Measurements from ENCODE around the gene DLK1. TPM values are rescaled to one million over a fixed set of nuclear protein-coding genes. Genes with fewer than 3 reads are reported as not detected.

DLK1 gene
- total and polyA plus RNA-seq, 7 donors = 0.36 to 1.2 (median 0.46) TPM; not detected in 4

DNA sequence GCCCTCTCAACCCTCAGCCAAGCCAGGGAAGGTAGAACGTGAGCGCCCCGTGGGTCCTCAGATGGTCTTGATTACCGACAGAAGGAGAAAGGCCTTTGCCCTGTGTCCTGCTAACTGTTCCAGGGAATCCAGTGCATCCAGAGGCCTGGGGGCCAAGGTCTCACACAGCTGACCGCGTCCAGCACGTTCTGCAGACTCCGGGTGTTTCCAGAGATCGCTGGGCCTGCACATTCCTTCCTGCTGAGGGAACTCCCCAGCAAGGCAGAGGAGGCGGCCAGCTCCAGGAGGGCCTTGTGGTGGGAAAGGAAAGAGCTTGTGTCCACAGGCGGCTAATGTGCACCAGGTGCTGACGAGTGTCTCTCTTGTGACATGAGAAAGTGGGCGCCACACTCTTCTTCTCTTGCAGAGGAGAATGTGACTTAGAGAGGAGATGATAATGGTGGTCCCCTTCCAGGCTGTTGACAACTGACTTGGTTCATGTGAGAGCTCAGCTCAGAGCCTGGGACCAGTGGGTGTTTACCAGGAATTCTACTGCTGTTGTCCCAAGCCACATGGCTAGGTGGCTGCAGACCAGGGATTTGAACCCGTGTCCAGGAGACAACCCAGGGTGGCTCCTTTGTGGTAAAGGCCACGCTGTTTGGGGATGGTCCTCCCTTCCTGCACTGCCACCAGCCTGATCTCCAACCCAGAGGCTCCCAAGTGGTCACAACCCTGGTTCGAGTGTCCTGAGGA is 46.8 kb upstream of the DLK1 start:
- DNase-seq = peak; percentile 86
- no peaks in the 10 kb centered on the region for H3K9me3 ChIP-seq
- H3K36me3 ChIP-seq = no peaks in the 10 kb centered on the region
- H3K27ac ChIP-seq = peak overlapping the region in 3 of 4 donors; percentile 6 to 75 (median 37)
- H3K4me1 ChIP-seq = peaks cover 0 to 45% (median 39%) of the 10 kb centered on the region in 4 donors
- TF ChIP-seq CTCF (IDR thresholded peaks at IDR 0.05) (peak in 1 of 4 experiments; percentile 12), POLR2AphosphoS5 (IDR thresholded peaks at IDR 0.05) (peak in 1 of 4 donors; percentile 38), POLR2A (IDR thresholded peaks at IDR 0.05) (no peak)
- no peak overlapping the region for H3K4me3 ChIP-seq
- WGBS, 2 donors = 78 to 80% methylated on average over 16 of the region's 16 CpGs
- H3K27me3 ChIP-seq = no peaks in the 10 kb centered on the region
- intact Hi-C loops (cut with DNase I) = no loop called here

DNA sequence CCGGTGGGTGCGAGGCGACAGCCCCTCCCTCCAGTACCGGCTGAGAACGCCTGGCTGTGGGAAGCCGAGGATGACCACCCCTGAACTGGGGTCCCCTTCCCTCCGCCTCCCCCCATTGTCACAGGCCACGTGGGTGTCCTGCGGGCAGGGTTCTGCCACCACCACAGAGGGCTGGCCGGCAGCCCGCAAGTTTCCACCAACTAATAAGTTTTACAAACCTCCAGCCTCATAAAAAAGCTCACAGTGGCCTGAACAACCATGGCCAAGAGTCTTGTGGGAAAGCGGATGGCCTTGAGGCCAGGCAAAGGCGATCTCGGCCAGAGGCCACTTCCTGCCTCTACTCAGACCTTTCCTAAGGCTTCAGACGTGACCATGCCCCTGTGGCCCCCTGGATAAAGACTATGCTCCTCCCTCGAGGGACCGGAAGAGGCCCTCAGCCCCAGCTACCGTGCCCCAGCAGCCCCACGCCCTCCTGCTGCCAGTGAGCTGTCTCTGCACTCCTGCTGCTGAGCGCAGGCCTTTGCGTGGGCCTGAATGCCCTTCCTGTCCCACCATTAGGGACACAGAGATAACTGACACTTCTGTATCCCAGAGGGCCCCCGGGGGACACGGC is 46.1 kb upstream of the DLK1 start:
- no peaks in the 10 kb centered on the region for H3K27me3 ChIP-seq
- H3K36me3 ChIP-seq = no peaks in the 10 kb centered on the region
- H3K9me3 ChIP-seq = no peaks in the 10 kb centered on the region
- 61 to 66% methylated on average over 23 of the region's 23 CpGs for whole genome bisulfite sequencing, 2 donors
- H3K4me1 ChIP-seq = peaks cover 0 to 45% (median 39%) of the 10 kb centered on the region in 4 donors
- peak overlapping the region in 1 of 4 donors; percentile 75 for H3K27ac ChIP-seq
- intact Hi-C loops (cut with DNase I) = no loop called here
- TF ChIP-seq POLR2AphosphoS5 (IDR thresholded peaks at IDR 0.05) = no peak
- TF ChIP-seq EP300 (IDR thresholded peaks at IDR 0.05) = no peak
- TF ChIP-seq CTCF (IDR thresholded peaks at IDR 0.05) = no peak
- no peak for TF ChIP-seq POLR2A (IDR thresholded peaks at IDR 0.05)
- no peak overlapping the region for H3K4me3 ChIP-seq
- no peak for DNase-seq

GRCh38 chr14:100681111-100681510 is 45.6 kb upstream of the DLK1 start:
- Histone ChIP-seq H3K27ac (no peak overlapping the region), H3K4me3 (no peak overlapping the region), H3K27me3 (no peaks in the 10 kb centered on the region), H3K9me3 (no peaks in the 10 kb centered on the region), H3K36me3 (no peaks in the 10 kb centered on the region), H3K4me1 (peaks cover 0 to 42% (median 36%) of the 10 kb centered on the region in 4 donors)
- WGBS, 2 donors = 87 to 92% methylated on average over 13 of the region's 13 CpGs
- TF ChIP-seq CTCF (IDR thresholded peaks at IDR 0.05) = no peak
- no peak for TF ChIP-seq EP300 (IDR thresholded peaks at IDR 0.05)
- TF ChIP-seq POLR2A (IDR thresholded peaks at IDR 0.05) = no peak
- TF ChIP-seq POLR2AphosphoS5 (IDR thresholded peaks at IDR 0.05) = no peak
- intact Hi-C loops (cut with DNase I) = no loop called here
- no peak for DNase-seq

GRCh38 chr14:100682749-100683148 is 43.9 kb upstream of the DLK1 start:
- intact Hi-C loops (cut with DNase I) = no loop called here
- H3K27me3 ChIP-seq = no peaks in the 10 kb centered on the region
- H3K36me3 ChIP-seq = no peaks in the 10 kb centered on the region
- TF ChIP-seq EP300 (IDR thresholded peaks at IDR 0.05) (no peak), CTCF (IDR thresholded peaks at IDR 0.05) (no peak), POLR2A (IDR thresholded peaks at IDR 0.05) (no peak), POLR2AphosphoS5 (IDR thresholded peaks at IDR 0.05) (no peak)
- no peak for DNase-seq
- 80 to 82% methylated on average over 2 of the region's 2 CpGs for WGBS, 2 donors
- no peak overlapping the region for H3K27ac ChIP-seq
- H3K4me1 ChIP-seq = peaks cover 0 to 26% (median 20%) of the 10 kb centered on the region in 4 donors
- H3K4me3 ChIP-seq = no peak overlapping the region
- H3K9me3 ChIP-seq = no peaks in the 10 kb centered on the region

Data from sigmoid colon (tissue), 7 donors.